ENCODE measurements around the gene SIRT7. TPM values are rescaled to one million over a fixed set of nuclear protein-coding genes. Genes with fewer than 3 reads are reported as not detected.
A peak's percentile ranks its signal among the peaks of the same experiment; 100 is the strongest.

Gene SIRT7, protein sequence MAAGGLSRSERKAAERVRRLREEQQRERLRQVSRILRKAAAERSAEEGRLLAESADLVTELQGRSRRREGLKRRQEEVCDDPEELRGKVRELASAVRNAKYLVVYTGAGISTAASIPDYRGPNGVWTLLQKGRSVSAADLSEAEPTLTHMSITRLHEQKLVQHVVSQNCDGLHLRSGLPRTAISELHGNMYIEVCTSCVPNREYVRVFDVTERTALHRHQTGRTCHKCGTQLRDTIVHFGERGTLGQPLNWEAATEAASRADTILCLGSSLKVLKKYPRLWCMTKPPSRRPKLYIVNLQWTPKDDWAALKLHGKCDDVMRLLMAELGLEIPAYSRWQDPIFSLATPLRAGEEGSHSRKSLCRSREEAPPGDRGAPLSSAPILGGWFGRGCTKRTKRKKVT
- total RNA-seq (10 to 100 TPM; 48.9 to 58.2 TPM), total RNA-seq (49.9 to 69.9 reads per million in 2 donors)

DNA sequence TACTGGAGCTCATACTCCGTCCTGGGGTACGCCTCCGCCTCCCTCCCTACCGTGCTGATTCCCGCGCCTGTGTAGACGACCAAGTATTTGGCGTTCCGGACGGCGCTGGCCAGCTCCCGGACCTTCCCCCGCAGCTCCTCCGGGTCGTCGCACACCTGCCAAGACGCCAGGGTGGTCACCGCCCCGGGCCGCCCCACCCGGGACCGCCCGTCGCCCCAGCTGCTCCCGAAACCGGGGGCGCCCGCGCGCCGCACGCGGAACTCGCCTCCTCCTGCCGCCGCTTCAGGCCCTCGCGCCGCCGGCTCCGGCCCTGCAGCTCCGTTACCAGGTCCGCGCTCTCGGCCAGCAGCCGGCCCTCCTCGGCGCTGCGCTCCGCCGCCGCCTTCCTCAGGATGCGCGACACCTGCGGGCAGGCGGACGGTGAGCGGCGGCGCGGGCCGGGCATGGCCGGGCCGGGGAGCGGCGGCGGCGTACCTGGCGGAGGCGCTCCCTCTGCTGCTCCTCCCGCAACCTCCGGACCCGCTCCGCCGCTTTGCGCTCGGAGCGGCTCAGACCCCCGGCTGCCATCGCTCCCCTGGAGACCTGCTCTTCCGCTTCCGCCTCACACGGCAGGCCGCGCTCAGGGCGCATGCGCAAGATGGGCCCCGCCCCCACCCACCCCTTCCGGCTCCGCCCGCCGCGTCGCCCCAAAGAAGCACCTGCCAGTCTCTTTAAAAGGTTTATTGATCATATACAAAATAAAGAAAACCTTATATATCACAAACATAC lies at the start of gene SIRT7:
SIRT7 (minus strand) TSS at position 612 of the 768 bp plus-strand sequence; CDS start at position 567, 45 bp downstream.
- Mint-ChIP-seq H3K4me1 (peaks cover 27% of the 10 kb centered on the region), H3K27ac (peak within 1 kb of the TSS; percentile 86), H3K27me3 (no peaks in the 10 kb centered on the region), H3K36me3 (ENCODE audit: low read depth) (peaks cover 4% of the 10 kb centered on the region), H3K4me3 (peak within 1 kb of the TSS; percentile 92)
- DNase-seq (peak; percentile 70 to 83 (median 83)), ATAC-seq (peak; percentile 89)
- H3K9me3 ChIP-seq (ENCODE audit: control insufficient read depth, low read length, poor library complexity, severe bottlenecking): no peaks in the 10 kb centered on the region

DNA sequence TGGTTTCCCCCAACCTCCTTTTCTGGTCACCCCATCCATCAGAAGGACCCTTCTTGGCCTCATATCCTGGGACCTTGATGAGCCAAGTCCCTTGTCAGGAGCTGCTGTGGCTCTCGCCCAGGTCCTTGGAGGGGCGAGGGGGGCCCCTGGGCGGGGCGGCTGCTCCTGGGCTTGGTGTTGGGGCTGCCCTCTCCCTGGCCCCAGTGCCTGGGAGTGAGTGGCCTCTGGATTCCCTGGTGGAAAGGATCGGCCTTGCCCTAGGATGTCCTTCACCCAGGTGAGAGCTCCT lies 49.2 kb upstream of the SIRT7 start:
- no peak for DNase-seq
- peak overlapping the region; percentile 7 for H3K4me3 Mint-ChIP-seq
- H3K27me3 Mint-ChIP-seq: no peaks in the 10 kb centered on the region
- no peak overlapping the region for H3K27ac Mint-ChIP-seq
- H3K4me1 Mint-ChIP-seq: peaks cover 6% of the 10 kb centered on the region
- no peak for ATAC-seq
- H3K9me3 ChIP-seq (ENCODE audit: control insufficient read depth, low read length, poor library complexity, severe bottlenecking): no peaks in the 10 kb centered on the region
- no peaks in the 10 kb centered on the region for H3K36me3 Mint-ChIP-seq (ENCODE audit: low read depth)

DNA sequence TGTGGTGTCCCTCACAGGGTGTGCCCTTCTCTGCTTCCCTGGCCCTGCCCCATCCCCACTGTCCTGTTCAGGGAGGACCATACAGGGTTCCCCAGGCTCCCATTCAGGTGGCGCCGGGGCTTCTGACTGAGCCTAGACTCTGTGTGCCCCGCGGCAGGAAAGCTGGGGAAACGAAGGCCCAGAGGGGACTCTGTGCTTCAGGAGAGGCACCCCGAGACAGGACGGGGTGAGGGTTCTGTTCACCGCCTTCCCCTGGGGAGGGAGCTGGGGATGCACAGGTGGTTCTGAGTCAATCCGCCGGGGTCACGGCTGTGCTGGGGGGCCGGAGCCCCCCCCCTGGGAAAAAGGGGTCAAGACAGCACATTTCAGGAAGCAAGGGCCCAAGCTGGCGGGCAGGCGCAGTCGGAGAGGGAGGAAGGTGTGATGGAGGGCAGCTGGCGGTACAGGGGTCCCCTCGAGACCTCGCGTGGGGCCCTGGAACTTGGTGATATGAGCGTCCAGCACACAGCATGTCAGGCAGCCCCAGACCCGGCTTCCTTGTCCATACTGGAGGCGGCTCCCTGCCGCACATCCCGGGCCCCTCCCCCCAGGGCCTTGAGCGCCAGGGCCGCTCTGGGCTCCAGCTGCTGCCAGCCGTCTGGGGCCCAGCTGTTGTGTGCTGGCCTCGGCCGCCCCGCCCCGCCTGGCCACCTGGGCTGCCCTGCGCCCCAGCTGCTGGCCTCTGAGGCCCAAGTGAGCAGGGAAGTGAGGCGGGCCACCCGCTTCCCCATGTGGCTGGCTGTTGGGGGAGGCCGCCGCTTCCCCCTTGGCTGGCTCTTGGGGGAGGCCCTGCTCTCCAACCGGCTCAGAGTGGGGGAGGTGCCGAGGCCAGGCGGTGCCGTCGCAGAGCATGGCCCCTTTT lies 48.6 kb upstream of the SIRT7 start:
- no peaks in the 10 kb centered on the region for H3K27me3 Mint-ChIP-seq
- no peaks in the 10 kb centered on the region for H3K9me3 ChIP-seq (ENCODE audit: control insufficient read depth, low read length, poor library complexity, severe bottlenecking)
- no peaks in the 10 kb centered on the region for H3K36me3 Mint-ChIP-seq (ENCODE audit: low read depth)
- H3K4me1 Mint-ChIP-seq: peaks cover 6% of the 10 kb centered on the region
- DNase-seq (no peak), ATAC-seq (no peak)
- no peak overlapping the region for H3K27ac Mint-ChIP-seq
- H3K4me3 Mint-ChIP-seq: no peak overlapping the region

DNA sequence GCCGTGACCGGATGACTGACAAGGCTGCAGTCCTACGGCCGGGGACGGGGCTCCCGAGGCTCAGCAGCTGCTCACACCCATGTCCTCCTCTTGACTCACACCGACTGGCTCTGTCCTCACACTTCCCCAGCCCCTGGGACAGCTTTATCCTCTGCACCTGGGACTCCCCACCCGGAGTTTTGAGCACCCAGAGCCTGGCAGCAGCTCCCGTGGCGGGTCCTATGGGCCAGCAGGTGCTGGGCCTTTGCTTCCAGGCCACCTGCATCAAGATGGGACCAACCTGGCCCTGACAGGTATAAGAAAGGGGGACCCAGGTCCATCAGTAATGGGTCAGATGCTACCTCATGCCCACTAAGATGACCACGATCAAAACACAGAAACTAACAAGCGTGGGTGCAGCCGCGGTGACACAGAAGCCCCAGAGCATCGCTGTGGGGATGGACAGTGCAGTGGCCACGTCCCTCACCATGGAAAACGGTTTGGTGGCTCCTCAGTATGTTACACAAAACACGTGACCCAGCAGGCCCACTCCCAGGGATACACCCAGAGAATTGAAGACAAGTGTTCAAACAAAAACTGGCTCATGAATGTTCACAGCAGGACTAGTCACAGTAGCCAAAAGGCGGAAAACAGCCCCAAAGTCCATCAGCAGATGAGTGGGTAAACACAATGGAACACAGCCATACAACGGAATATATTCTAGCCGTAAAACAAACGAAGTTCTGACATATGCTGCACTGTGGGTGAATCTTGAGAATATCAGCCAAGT lies 46.3 kb upstream of the SIRT7 start:
- Mint-ChIP-seq H3K4me1 (peaks cover 6% of the 10 kb centered on the region), H3K27ac (no peak overlapping the region), H3K27me3 (no peaks in the 10 kb centered on the region), H3K4me3 (no peak overlapping the region), H3K36me3 (ENCODE audit: low read depth) (no peaks in the 10 kb centered on the region)
- H3K9me3 ChIP-seq (ENCODE audit: control insufficient read depth, low read length, poor library complexity, severe bottlenecking): no peaks in the 10 kb centered on the region
- ATAC-seq (no peak), DNase-seq (no peak)

DNA sequence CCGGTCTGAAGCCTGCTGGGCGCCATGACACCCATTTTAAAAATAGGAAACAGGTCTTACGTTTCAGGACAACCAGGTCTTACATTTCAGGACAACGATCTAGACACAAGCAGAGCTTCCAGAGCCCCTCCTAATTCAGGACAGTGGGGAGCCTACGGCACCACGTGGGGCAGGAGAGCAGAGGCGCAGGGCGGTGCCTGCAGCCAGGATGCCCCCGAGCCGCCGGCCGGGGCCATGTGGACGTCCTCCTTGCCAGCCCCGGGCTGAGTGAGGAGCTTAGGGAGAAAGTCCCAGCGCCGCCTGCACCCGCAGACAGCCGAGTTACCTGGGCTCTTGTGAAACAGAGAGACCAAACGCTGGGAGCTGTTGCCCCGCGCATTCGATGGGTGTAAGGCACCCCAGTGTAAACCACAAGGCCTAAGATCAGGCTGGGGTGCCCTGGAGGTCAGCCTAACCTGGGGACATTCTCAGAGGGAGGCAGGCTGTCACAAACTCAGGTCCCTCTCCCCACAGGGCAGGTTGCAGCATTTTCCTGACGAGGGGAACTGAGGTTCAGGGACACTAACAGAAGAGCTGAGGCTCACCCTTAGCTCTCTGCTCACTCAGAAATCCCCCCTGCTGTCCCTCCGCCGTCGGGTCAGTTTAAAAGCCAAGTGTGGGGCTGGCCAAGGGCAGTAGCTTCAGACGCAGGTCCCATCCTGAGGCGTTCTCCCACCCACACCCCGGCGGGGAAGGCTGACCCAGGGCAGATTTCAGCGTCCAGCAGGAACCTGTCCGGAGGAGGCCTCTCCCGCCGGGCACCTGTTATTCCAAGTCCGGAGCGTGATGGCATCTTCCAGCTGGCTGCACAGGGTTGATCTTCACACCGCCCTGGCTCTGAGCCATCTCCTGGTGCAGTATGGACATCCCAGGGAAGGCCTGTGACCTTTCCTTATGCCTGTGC lies 44.8 kb upstream of the SIRT7 start:
- DNase-seq (no peak), ATAC-seq (no peak)
- peaks cover 11% of the 10 kb centered on the region for H3K27me3 Mint-ChIP-seq
- H3K4me1 Mint-ChIP-seq: peaks cover 2% of the 10 kb centered on the region
- peak overlapping the region; percentile 52 for H3K4me3 Mint-ChIP-seq
- no peak overlapping the region for H3K27ac Mint-ChIP-seq
- H3K36me3 Mint-ChIP-seq (ENCODE audit: low read depth): no peaks in the 10 kb centered on the region
- no peaks in the 10 kb centered on the region for H3K9me3 ChIP-seq (ENCODE audit: control insufficient read depth, low read length, poor library complexity, severe bottlenecking)

DNA sequence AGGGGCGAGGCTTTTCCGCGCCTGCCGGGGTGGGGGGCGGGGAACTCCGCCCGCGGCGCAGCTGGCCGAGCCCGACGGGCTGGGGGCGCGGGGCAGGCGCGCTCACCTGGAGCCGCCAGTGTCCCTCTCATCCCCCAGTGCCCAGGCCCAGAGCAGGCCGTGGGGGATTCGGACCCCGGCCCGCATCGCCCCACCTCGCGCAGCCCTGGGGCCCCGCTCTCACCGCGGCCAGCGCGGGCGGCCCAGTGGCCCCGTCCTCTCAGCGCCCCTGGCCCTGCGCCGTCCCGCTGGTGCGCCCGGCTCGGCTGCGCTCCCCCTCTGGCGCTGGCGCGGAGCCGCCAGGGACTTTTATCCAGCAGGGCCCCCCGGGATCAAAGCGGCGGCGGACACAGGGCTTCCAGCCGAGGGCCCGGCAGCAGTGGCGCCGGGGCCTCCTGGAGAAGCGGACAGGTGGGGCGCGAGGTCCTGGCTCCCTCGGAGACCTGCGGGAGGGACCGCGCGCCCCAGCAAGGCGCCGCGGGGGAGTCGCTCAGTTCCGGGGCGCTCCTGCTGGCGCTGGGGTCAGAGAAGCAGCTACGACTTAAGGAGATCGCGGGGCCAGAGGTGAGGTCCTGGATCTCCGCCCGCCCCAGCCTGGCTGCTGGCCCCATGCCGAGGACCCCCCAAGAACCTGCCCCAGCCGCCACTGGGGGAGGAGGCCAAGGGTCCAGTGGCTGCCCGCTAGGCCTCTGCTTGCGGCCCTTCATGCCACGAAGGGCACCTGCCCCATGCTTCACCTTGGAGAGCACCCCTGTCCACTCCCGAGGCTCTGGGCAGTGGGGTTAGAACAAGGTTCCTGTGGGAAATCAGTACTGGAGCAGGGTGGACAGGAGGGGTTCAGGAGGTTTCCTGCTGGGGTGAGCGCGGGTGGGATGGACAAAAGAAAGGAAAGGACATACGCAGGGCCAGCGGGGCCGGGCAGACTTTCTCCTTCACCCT lies 43.8 kb upstream of the SIRT7 start:
- no peaks in the 10 kb centered on the region for H3K9me3 ChIP-seq (ENCODE audit: control insufficient read depth, low read length, poor library complexity, severe bottlenecking)
- Mint-ChIP-seq H3K36me3 (ENCODE audit: low read depth) (no peaks in the 10 kb centered on the region), H3K27me3 (peaks cover 11% of the 10 kb centered on the region), H3K4me3 (peak overlapping the region; percentile 52), H3K27ac (no peak overlapping the region), H3K4me1 (peaks cover 2% of the 10 kb centered on the region)
- ATAC-seq (no peak), DNase-seq (no peak)

DNA sequence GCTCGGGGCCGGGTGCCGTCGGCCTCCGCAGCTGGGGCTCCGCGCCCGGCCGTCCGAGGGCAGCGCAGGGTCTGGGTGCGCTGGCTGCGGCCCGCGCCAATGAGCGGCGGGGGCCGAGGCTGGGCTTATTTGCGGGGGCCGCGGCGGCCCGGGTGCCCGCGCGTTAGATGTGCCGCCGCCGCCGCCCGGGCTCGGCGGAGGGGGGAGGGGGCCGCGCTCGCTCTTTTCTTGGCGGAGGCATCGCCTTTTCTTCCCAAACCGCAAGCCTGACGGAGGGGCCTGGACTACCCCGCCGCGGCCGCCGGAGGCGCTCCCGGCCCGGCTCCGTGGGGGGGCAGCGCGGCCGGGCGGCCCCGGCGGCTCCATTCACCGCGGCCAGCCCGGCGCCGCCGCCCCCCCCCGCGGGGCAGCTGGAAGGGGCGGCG lies 43.1 kb upstream of the SIRT7 start, which contains the start of gene NOTUM:
NOTUM (minus strand) TSS at position 101 of the 425 bp plus-strand sequence. CDS start 278 bp downstream, outside the sequence.
- Mint-ChIP-seq H3K4me3 (no peak within 1 kb of the TSS), H3K27ac (no peak within 1 kb of the TSS), H3K4me1 (peaks cover 2% of the 10 kb centered on the region), H3K36me3 (ENCODE audit: low read depth) (no peaks in the 10 kb centered on the region), H3K27me3 (peaks cover 11% of the 10 kb centered on the region)
- no peak for ATAC-seq
- no peaks in the 10 kb centered on the region for H3K9me3 ChIP-seq (ENCODE audit: control insufficient read depth, low read length, poor library complexity, severe bottlenecking)
- DNase-seq: no peak

DNA sequence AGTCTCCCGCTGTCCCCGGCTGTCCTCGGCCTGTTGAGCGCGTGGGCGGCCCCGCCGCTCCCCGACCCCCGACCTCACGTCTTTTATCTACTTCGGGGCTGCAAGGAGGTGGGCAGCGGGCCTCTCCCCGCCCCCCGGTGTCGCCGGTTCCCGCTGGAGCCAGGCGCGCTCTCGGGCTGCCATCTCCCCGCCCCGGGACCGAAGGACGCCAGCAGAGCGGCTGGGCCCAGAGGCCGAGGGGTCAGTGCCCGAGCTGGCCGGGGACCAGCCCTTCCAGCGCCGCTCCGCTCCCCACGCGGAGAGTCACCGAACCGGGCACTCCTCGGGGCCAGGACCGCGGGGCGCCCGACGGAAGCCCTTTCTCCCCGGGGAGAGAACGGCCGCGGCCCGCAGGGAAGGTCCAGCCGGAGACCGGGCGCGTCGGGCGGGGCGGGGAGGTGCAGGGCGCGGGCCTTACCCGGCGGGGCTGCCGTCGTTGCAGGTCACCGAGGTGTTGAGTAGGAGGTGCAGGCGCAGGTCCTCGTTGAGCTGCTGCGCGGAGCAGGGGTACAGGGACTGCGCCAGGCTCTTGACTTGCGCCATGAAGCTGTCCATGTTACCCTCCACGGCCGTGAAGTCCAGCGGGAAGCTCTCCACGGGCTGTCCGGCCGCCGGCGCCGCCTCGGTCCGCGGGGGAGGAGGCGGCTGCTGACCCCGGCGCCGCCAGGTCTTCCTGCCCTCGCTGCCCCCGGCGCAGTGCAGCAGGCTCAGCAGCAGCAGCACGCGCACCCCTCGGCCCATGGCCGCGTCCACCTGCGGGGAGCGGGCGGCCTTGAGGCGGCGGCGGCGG lies 42.4 kb upstream of the SIRT7 start:
- Mint-ChIP-seq H3K27ac (no peak overlapping the region), H3K4me3 (no peak overlapping the region), H3K27me3 (peaks cover 11% of the 10 kb centered on the region), H3K36me3 (ENCODE audit: low read depth) (no peaks in the 10 kb centered on the region), H3K4me1 (peaks cover 2% of the 10 kb centered on the region)
- ATAC-seq (no peak), DNase-seq (no peak)
- H3K9me3 ChIP-seq (ENCODE audit: control insufficient read depth, low read length, poor library complexity, severe bottlenecking): no peaks in the 10 kb centered on the region

DNA sequence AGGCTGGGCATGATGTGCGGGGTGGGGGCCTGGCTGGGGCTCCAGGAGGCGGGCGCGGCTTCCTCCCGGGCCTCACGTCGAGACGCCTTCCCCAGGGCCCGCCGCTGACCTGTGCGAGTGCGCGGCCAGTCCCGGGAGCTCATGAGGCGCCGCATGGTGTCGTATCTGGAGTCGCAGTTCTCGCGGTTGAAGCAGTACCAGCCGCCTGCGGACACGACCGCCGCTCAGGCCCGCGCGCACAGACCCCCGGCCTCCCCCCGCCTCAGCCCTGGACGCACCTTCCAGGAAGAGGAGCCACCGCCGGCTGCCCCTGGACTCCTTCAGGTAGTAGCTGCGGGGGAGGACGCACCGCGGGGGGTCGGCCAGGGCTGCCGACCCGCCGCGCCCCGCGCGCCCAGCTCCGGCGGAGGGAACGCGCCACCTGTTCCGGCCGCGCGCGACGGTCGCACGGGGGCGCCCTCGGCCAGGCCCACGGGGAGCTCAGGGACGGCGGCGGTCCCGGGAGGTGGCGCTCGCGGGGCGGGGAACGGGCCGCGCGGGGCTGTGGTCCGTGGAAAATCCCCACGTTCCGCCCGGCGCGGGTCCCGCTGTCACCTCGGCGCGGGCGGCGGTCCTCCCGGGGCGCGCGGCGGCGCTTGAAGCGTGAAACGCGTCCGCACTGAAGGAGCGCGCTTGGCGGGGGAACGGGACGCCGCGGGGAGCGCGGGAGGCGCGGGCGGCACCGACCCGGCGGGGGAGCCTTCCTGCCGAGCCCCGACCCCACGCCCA lies 41.6 kb upstream of the SIRT7 start:
- Mint-ChIP-seq H3K27ac (no peak overlapping the region), H3K4me1 (peaks cover 2% of the 10 kb centered on the region), H3K36me3 (ENCODE audit: low read depth) (no peaks in the 10 kb centered on the region), H3K27me3 (peaks cover 11% of the 10 kb centered on the region), H3K4me3 (peak overlapping the region; percentile 75)
- peak; percentile 83 to 91 (median 91) for DNase-seq
- ATAC-seq: peak; percentile 98
- no peaks in the 10 kb centered on the region for H3K9me3 ChIP-seq (ENCODE audit: control insufficient read depth, low read length, poor library complexity, severe bottlenecking)

Measured in T-helper 17 cell (primary cell).